ENCODE results near the gene RNF213. TPM values are rescaled to one million over a fixed set of nuclear protein-coding genes. Genes with fewer than 3 reads are reported as not detected.

The RNF213 gene
- total and polyA plus RNA-seq, 10 donors, result 36.7 to 481 (median 337) TPM

- peak; percentile 67 for DNase-seq
- WGBS, 5 donors, result 95 to 98% (median 96%) methylated on average over 10 to 17 of the region's 17 CpGs
- no peak for TF ChIP-seq POLR2AphosphoS5 (IDR thresholded peaks at IDR 0.05)
- TF ChIP-seq POLR2A (IDR thresholded peaks at IDR 0.05), result no peak
- no peak for TF ChIP-seq CTCF (IDR thresholded peaks at IDR 0.05 in 8 of 11, conservative IDR thresholded peaks at IDR 0.05 in 3 of 11)
- Histone ChIP-seq H3K27me3 (replicated peaks in 1 of 7) (no peaks in the 10 kb centered on the region), H3K36me3 (peaks cover 2 to 89% (median 23%) of the 10 kb centered on the region in 6 donors), H3K4me3 (no peak overlapping the region), H3K4me1 (peaks cover 0 to 2% (median under 1%) of the 10 kb centered on the region in 6 donors), H3K27ac (no peak overlapping the region), H3K9me3 (no peaks in the 10 kb centered on the region)
- intact Hi-C loops (cut with DNase I; ENCODE audit: low total_unique reads), result no loop called here
Measured at GRCh38 chr17:80247561-80247960, 13.1 kb upstream of the RNF213 start.

DNA sequence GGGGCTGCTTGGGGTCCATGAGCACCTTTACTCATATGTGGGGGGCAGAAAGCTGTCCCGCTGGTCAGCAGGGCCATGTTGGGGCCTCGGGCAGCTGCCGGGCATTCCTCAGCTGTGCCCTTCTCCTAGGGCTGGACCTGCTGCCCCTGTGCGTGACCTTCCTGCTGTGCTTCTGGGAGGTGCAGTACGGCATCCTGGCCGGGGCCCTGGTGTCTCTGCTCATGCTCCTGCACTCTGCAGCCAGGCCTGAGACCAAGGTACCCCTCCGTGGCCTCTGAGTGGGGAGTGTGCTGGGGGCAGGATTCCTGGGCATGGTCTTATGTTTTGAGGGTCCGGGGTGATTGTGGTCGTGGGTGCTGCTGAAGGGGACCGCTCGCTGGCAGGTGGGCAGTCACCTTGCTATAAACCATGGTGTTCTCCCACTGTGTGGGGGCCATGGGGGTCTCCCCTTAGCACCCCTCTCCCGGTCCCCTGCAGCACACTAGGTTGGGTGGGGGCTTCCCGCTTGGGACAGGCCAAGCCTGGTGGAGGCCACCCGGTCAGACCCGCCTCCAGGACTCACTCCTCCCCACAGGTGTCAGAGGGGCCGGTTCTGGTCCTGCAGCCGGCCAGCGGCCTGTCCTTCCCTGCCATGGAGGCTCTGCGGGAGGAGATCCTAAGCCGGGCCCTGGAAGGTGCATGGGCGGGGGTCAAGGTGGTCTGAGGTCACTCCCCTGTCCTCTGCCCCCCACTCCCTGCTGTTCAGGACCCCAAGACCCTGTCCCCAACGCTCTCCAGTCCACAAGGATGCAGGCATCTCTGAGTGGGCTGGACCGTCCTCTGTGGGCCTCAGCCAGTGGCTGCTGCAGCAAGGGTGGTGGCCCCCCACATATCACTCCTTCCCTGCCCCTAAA, 12.4 kb upstream of the RNF213 start:
- Histone ChIP-seq H3K36me3 (peaks cover 2 to 86% (median 23%) of the 10 kb centered on the region in 6 donors), H3K27ac (no peak overlapping the region), H3K4me1 (peaks cover 0 to 9% (median 7%) of the 10 kb centered on the region in 6 donors), H3K9me3 (no peaks in the 10 kb centered on the region), H3K27me3 (replicated peaks in 1 of 7) (no peaks in the 10 kb centered on the region), H3K4me3 (no peak overlapping the region)
- peak; percentile 68 for DNase-seq
- intact Hi-C loops (cut with DNase I; ENCODE audit: low total_unique reads), result no loop called here
- WGBS, 5 donors, result 93 to 100% (median 94%) methylated on average over 2 to 23 of the region's 23 CpGs
- TF ChIP-seq POLR2AphosphoS5 (IDR thresholded peaks at IDR 0.05) (no peak), CTCF (IDR thresholded peaks at IDR 0.05 in 8 of 11, conservative IDR thresholded peaks at IDR 0.05 in 3 of 11) (no peak)

- no peaks in the 10 kb centered on the region for H3K27me3 ChIP-seq (replicated peaks in 1 of 7)
- DNase-seq, result peak; percentile 63
- H3K4me1 ChIP-seq, result peaks cover 0 to 17% (median 14%) of the 10 kb centered on the region in 6 donors
- no peaks in the 10 kb centered on the region for H3K9me3 ChIP-seq
- H3K36me3 ChIP-seq, result peaks cover 2 to 85% (median 23%) of the 10 kb centered on the region in 6 donors
- WGBS, 5 donors, result 80 to 91% (median 90%) methylated on average over 16 to 26 of the region's 26 CpGs
- H3K4me3 ChIP-seq, result no peak overlapping the region
- H3K27ac ChIP-seq, result no peak overlapping the region
- intact Hi-C loops (cut with DNase I; ENCODE audit: low total_unique reads), result no loop called here
- TF ChIP-seq POLR2A (IDR thresholded peaks at IDR 0.05) (no peak), POLR2AphosphoS5 (IDR thresholded peaks at IDR 0.05) (peak in 1 of 3 donors; percentile 9)
Measured at GRCh38 chr17:80248894-80249710, 11.6 kb upstream of the RNF213 start.

- H3K36me3 ChIP-seq, result peaks cover 0 to 56% (median 5%) of the 10 kb centered on the region in 6 donors
- intact Hi-C loops (cut with DNase I; ENCODE audit: low total_unique reads), result loop anchor here (5.0 kb wide), 1 partner anchor 55 kb away; no protein-coding TSS in a partner anchor
- H3K9me3 ChIP-seq, result no peaks in the 10 kb centered on the region
- no peak for TF ChIP-seq POLR2A (IDR thresholded peaks at IDR 0.05)
- TF ChIP-seq POLR2AphosphoS5 (IDR thresholded peaks at IDR 0.05), result peak in 1 of 3 donors; percentile 11
- H3K4me1 ChIP-seq, result peaks cover 4 to 40% (median 33%) of the 10 kb centered on the region in 6 donors
- H3K27ac ChIP-seq, result peak overlapping the region in 1 of 8 donors; percentile 31
- no peak overlapping the region for H3K4me3 ChIP-seq
- WGBS, 5 donors, result 85 to 93% (median 91%) methylated on average over 10 to 11 of the region's 11 CpGs
- DNase-seq, result no peak
- H3K27me3 ChIP-seq (replicated peaks in 1 of 7), result no peaks in the 10 kb centered on the region
Measured at GRCh38 chr17:80251966-80252365, 8.7 kb upstream of the RNF213 start.
